ENCODE measurements around the gene SHMT2.

SHMT2 gene

GRCh38 chr12:57198329-57198728 is 31.2 kb upstream of the SHMT2 start:
- no peak for DNase-seq (ENCODE audit: low read depth)

- DNase-seq (ENCODE audit: low read depth), result no peak
Observed at GRCh38 chr12:57199191-57199590, 30.3 kb upstream of the SHMT2 start.

GRCh38 chr12:57200497-57200896 is 29.0 kb upstream of the SHMT2 start:
- no peak for DNase-seq (ENCODE audit: low read depth)

GRCh38 chr12:57201219-57201618 is 28.3 kb upstream of the SHMT2 start:
- DNase-seq (ENCODE audit: low read depth), result no peak

GRCh38 chr12:57201631-57202030 is 27.9 kb upstream of the SHMT2 start:
- no peak for DNase-seq (ENCODE audit: low read depth)

GRCh38 chr12:57202321-57202720 is 27.2 kb upstream of the SHMT2 start:
- no peak for DNase-seq (ENCODE audit: low read depth)

- DNase-seq (ENCODE audit: low read depth), result no peak
Observed at GRCh38 chr12:57203201-57203600, 26.3 kb upstream of the SHMT2 start.

GRCh38 chr12:57203791-57204190 is 25.7 kb upstream of the SHMT2 start:
- no peak for DNase-seq (ENCODE audit: low read depth)

GRCh38 chr12:57204454-57204853 is 25.1 kb upstream of the SHMT2 start:
- no peak for DNase-seq (ENCODE audit: low read depth)

- DNase-seq (ENCODE audit: low read depth), result no peak
Observed at GRCh38 chr12:57205186-57205585, 24.3 kb upstream of the SHMT2 start.

- DNase-seq (ENCODE audit: low read depth), result no peak
Observed at GRCh38 chr12:57205931-57206330, 23.6 kb upstream of the SHMT2 start.

GRCh38 chr12:57207731-57208630 is 21.5 kb upstream of the SHMT2 start:
- no peak for DNase-seq (ENCODE audit: low read depth)

- DNase-seq (ENCODE audit: low read depth), result no peak
Observed at GRCh38 chr12:57208631-57209282, 20.8 kb upstream of the SHMT2 start.

GRCh38 chr12:57209916-57210315 is 19.6 kb upstream of the SHMT2 start:
- DNase-seq (ENCODE audit: low read depth), result no peak

GRCh38 chr12:57210461-57210860 is 19.1 kb upstream of the SHMT2 start:
- DNase-seq (ENCODE audit: low read depth), result no peak

GRCh38 chr12:57210926-57211692 is 18.4 kb upstream of the SHMT2 start:
- DNase-seq (ENCODE audit: low read depth), result no peak

- DNase-seq (ENCODE audit: low read depth), result no peak
Observed at GRCh38 chr12:57211791-57212700, 17.5 kb upstream of the SHMT2 start.

- no peak for DNase-seq (ENCODE audit: low read depth)
Observed at GRCh38 chr12:57212701-57213057, 16.8 kb upstream of the SHMT2 start.

- peak; percentile 85 for DNase-seq (ENCODE audit: low read depth)
Observed at GRCh38 chr12:57213058-57213715, 16.3 kb upstream of the SHMT2 start.

GRCh38 chr12:57213763-57214397 is 15.6 kb upstream of the SHMT2 start:
- DNase-seq (ENCODE audit: low read depth), result no peak

- DNase-seq (ENCODE audit: low read depth), result peak; percentile 75
Observed at GRCh38 chr12:57214398-57214781, 15.1 kb upstream of the SHMT2 start.

Measured in ELR (cell line).